PC-9 (cell line): ENCODE measurements around the gene GAPDH.

Experiments
- EZH2 ChIP-seq: fragments of 200-600 bp; sonication (generic); IDR thresholded peaks from 2 replicates; pipeline ENCODE4 v1.8.0; 2017; ENCODE audit warnings: antibody characterized with exemption, low read depth
- TF ChIP-seq, protein P1 (sequence below): fragments of 200-600 bp; sonication (generic); conservative IDR thresholded peaks from 2 replicates; pipeline ENCODE4 v1.6.1; 2017; ENCODE audit warnings: mixed run types, antibody characterized with exemption, mild to moderate bottlenecking, moderate library complexity

GRCh38 chr12:6520186-6520585 is 14.1 kb upstream of the GAPDH start:
- TF ChIP-seq, protein P1, sequence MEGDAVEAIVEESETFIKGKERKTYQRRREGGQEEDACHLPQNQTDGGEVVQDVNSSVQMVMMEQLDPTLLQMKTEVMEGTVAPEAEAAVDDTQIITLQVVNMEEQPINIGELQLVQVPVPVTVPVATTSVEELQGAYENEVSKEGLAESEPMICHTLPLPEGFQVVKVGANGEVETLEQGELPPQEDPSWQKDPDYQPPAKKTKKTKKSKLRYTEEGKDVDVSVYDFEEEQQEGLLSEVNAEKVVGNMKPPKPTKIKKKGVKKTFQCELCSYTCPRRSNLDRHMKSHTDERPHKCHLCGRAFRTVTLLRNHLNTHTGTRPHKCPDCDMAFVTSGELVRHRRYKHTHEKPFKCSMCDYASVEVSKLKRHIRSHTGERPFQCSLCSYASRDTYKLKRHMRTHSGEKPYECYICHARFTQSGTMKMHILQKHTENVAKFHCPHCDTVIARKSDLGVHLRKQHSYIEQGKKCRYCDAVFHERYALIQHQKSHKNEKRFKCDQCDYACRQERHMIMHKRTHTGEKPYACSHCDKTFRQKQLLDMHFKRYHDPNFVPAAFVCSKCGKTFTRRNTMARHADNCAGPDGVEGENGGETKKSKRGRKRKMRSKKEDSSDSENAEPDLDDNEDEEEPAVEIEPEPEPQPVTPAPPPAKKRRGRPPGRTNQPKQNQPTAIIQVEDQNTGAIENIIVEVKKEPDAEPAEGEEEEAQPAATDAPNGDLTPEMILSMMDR: no peak
- TF ChIP-seq EZH2: no peak
